HG03060 (cell line): ENCODE data around the gene PPP1R9B.

Experiments
- ATAC-seq: cut with Tn5 transposase; IDR thresholded peaks from one replicate; pipeline ENCODE4 v1.9.1; 2021; ENCODE audit warnings: low read depth, moderate number of reproducible peaks; ENCODE audit not compliant: unreplicated experiment

Gene PPP1R9B

DNA sequence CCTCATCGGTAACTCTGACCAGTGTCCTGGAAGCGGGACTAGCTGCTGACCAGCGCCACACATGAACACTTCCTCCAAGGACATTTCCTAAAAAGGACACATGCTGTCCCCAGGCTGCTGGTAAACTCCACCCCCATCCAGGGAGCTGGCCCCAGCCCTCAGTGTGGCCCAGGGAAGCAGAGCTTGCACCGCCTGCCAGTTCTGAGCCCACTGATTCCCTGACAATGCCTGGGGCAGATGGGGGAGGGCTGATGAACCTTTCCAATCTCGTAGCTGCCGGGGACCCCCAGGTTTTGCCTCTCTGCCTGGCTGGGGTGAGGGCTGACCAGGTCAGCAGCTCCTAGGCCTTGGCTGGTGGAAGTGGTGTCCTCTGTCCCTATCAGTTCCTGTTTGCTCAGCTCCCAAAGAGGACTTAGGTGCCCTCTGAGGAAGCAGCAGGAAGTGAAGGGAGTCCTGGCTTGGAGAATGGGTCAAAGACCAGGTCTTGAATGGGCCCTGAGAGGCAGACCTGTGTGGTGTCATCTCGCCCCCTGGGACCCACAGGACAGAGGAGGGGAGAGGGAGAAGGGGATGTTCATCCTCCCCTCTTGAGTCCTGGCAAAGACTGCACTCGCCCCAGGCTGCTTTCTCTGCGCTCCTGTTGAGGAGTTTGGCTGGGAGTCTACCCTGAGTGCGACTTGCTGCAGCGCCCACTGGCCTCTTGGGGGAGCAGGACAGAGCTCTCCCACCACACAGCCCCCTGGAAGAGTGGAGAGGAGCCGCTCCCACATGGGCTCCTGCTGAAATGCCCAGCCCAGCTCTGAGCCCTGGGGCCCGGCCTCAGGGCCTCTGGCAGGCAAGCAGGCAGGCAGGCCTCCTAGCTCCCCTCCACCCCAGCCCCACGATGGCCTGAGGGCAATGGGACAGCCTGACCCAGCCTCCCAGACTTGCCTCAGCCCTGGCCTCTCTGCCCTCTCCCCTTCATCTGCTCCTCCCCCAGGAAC, 38.5 kb downstream of the PPP1R9B start:
- no peak for ATAC-seq

DNA sequence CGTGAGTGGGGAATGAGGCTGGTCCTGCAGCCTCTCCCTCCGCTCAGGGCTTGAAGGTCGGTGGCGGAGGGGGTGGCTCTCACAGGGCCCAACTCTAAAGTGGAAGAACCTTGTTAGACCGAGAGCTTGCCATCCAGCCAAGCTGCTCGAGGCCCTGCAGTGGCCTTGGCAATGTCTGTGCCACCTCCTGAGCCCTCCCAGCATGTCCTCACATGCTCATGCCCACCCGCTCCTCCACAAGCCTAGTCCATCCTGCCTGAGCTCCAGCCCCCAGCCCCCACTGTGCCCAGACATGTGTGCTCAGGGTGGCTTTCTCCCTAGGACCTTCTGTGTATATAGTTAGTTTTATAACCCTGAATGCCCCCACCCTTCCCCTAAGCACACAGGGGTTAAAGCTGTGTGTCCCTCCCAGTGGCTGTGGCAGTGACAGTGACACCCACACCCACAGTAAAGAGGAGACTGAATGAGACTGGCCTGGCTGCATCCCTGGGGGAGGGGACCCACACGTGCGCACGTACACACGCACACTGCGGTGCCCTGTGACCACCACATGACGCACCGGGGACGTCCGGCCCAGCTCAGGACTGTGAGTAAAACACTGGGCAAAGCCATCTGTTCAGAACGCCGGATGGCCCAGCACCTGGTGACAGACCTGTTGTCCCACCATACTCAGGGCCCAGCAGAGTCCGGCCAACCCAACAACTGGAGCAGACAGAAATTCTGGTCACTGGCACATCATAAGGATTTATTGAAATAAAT, 39.7 kb downstream of the PPP1R9B start:
- ATAC-seq = no peak

DNA sequence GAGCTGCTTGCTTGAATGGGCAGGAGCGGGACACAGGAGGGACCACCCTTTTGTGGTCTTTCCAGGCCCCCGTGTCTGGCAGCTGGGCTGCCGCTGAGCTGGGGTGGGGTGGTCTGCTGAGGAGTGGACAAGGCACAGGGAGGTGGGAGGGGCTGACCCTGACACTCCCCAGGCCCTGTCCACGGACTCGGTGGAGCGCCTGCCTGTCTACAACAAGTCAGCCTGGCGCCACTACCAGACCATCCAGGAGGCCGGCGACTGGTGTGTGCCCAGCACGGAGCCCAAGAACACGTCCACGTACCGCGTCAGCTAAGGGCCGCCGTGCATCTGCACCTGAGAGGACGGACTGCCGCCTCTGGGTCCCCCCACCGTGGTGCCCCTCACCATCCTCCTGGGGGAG, 40.7 kb downstream of the PPP1R9B start:
- ATAC-seq = no peak

DNA sequence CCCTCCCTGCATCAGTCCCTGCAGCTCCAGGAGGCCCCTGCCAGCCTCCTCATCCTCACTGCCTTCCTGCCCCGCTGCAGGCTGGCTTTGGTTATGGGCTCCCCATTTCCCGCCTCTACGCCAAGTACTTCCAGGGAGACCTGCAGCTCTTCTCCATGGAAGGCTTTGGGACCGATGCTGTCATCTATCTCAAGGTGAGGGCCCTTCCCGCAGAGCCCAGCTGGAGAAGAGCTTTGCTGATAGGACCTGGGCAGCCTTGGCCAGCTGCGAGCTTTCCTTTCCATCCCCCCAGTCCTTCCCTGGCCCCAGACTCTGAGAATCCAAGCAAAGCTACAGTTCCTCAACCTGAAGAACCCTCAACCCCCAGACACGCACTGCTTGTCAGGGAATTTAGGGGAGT, 41.3 kb downstream of the PPP1R9B start:
- ATAC-seq = no peak

DNA sequence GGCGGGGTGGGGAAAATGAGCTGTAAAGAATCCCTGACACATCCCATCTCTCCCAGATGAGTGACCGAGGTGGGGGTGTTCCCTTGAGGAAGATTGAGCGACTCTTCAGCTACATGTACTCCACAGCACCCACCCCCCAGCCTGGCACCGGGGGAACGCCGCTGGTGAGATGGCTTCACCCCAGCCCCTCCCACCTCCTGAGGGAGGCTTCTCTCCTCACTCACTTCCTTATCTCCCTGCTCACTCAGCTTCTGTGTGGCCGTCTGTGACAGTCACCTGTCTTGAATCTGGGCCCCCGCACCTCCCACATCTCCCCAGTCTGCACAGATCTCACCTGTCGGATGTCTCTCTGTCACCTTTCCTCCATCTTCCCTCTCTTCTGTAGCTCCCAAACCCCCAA, 41.9 kb downstream of the PPP1R9B start:
- no peak for ATAC-seq

DNA sequence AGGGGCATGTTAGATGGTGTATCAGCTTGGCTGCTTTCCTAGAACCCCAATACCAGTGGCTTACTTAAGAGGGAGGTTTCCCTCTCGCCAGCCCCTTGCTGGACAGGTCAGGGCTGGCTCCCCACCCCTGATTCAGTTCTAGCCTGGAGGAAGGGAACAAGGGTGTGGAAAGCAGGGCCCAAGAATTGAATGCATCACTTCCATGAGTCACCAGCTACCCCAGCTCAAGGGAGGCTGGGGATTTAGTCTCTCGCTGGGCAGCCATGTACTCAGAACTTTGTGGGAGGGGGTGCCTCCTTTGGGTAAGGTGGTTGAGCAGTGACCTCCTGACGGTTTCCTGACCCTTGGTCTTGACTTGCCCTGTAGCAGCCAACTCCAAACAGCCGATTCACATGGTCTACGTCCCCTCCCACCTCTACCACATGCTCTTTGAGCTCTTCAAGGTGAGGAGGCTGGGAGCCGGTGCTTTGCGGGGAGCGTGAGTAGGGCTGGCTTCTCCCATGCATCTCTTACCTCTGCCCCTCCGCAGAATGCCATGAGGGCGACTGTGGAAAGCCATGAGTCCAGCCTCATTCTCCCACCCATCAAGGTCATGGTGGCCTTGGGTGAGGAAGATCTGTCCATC, 42.6 kb downstream of the PPP1R9B start:
- no peak for ATAC-seq

DNA sequence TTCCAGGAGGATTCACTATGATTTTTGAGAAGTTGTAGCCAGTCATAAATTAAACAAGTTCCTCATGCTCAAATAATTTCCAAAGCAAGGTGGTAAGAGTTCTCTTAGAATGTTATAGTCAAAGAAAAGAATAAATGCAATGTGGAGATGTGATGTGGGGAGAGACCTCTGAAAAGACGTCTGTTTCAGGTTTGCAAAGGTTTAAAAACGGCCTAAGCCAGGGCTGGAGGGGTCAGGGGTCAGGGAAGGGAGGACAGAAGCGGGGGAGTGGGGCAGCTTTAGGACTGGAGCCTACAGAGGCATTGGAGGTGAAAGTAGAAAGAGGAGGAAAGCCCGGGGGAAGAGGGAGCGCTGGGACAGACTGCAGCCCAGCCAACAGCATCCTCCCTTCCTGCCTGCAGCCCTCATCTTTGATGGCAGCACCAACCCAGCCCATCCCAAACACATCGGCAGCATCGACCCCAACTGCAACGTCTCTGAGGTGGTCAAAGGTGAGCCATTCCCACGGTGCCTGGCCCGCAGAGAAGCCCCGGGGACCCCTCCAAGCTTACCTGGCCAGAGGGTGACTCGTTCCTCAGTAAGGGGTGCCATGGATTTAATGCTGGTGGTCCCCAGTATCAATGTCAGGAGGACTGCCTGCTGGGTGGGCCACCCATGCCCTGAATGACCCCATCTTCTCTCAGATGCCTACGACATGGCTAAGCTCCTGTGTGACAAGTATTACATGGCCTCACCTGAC, 43.9 kb downstream of the PPP1R9B start:
- no peak for ATAC-seq

DNA sequence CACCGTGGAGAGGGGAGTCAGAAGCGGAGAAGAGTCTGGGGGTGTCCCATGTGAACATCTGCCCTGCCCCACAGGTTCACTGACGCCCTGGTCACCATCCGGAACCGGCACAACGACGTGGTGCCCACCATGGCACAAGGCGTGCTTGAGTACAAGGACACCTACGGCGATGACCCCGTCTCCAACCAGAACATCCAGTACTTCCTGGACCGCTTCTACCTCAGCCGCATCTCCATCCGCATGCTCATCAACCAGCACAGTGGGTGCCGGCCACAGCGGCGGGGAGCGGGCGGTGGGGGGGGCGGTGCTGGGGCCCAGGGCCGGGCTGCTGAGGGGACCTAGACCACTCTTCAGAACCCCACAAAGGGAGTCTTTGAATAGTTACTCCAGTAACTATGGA, 44.7 kb downstream of the PPP1R9B start:
- ATAC-seq = no peak

DNA sequence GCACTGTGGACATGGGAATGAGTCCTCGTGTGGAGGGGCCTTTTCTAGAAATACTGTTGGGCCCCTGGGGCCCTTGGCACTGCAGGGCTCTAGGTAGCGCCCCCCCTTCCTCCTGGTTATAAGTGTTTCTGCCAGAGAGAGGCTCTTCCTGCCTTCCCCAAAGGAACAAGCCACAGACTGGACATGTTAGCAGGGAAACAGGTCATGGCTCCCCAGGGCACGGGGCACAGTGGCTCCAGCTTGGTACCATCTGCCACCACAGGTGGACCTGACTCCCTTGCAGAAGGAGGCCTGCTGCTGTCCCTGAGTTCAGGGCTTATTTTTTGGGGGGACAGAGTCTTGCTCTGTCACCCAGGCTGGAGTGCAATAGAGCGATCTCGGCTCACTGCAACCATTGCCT, 46.5 kb downstream of the PPP1R9B start:
- ATAC-seq = no peak

DNA sequence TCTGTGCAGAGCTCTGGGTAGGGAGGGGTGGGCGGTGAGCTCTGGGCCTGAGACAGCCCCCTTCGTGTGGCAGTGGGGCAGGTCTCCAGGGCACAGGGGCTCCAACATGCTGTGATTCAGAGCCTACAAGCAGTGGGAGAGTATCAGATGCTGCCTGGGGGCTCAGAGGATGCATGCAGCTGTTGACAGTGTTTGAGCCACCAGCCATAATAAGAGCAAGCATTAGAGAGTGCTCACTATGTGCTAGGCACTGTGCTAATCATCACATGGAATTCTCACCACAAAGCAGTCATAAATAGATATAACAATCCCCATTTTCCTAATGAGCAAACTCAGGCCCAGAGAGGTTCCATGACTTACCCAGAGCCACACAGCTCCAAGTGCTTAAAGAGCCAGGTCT, 47.2 kb downstream of the PPP1R9B start:
- no peak for ATAC-seq

DNA sequence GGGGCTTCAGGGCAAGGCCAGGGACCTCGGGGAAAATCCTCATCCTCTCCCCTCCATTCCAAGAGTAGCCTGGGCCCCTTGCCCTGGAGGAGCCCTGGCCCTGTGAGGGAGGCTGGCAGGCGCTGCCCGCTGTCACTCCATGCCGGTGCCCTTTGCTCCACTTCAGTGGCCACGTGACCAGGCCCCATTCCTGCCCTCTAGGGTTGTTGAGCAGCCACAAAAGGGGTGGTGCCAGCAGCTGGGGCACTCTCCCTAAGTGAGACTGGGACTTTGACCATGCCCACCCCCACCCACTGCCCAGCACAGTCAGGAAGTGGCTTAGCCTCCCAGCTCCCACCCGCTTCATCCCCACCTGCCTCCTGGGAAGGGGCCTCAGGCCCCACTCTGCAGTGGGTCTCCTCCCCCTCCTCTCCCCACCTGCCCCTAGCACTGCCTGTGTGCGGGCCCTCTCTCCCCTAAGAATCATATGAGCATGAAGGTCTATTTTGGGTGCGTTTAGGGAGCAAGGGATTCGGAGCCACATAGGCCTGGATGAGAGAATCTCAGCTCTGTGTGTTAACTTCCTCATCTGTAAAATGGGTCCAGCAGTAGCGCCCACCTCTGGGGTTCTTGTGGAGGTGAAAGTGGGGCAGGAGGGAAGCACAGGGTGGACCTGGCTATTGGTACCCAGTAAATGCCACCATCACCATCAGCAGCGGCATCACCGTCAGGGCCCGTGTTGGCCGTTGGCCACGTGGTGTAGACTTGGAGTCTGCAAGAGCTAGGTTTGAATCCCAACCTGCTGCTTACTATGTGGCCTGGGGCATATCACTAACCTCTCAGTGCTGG, 48.1 kb downstream of the PPP1R9B start:
- no peak for ATAC-seq

DNA sequence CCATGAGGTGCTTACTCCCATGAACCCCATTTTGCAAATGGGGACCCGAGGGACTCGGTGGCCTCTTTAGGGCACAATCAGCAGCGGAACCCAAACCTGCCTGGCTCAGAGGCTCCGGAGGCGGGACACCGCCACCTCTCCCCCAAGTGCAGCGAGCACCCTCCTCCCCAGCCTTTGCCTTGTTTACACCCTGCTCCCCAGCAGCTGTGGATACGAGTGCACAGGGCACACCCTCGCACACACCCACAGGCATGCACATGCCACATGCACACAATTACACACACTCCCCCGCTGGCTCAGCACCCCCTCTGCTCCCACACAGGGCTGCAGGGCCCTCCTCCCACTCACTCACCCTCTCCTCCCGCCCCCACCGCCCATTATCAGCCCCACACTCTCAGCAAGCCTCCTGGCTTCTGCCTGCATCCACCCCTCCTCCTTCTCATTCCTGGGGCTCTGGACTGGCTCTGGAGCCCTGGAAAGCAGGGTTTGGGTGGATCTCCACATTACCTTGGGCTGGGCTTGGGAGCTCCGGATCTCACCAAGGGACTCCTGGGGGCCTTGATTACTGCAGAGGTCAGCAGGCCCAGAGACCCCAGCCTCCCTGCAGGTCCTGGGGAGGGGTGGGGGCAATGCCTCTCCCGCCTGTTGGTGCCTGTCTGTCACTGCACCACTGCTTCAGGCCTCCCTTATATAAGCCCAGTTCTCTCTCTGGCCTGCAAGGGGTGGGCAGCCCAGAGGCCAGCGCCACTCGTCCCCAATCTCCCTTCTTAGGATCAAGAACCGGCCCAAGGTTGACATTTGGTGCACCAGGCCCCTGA, 48.9 kb downstream of the PPP1R9B start:
- no peak for ATAC-seq

DNA sequence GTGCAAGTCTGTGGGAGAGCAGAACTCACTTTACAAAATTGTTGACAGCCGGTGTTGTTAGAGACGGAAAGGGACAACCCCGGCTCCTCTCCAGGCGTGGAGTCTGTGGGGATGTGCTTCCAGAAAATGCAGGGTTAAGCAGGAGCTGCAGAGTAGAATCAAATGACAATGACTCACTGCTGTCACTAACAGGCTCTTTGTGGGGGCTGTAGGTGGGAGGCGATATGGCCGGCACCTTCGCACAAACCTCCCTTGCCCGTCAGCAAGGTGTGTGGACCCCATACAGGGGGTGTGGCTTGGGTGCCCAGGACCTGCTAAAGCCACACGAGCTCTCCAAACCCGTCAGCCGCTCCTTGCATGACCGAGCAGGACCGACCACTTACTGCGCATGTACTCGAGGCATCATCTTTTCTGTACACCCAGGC, 49.5 kb downstream of the PPP1R9B start:
- no peak for ATAC-seq

DNA sequence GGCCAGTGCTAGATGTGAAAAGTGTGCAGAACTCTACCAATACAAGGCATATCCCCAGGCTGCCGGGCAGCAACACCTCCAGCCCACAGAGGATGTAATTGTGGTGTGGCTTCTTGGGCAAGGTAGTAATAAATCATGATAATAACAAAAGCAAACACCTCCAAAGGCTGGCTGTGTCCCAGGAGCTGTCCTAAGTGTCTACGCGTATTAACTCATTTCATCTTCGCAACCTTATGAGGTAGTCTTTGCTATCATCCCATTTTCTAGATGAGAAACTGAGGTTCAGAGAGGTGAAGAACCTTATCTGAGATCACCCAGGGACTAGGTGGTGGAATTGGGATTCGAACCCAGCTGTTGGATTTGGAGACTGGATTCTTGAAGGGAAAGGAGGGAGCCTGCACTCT, 50.0 kb downstream of the PPP1R9B start:
- ATAC-seq = no peak

DNA sequence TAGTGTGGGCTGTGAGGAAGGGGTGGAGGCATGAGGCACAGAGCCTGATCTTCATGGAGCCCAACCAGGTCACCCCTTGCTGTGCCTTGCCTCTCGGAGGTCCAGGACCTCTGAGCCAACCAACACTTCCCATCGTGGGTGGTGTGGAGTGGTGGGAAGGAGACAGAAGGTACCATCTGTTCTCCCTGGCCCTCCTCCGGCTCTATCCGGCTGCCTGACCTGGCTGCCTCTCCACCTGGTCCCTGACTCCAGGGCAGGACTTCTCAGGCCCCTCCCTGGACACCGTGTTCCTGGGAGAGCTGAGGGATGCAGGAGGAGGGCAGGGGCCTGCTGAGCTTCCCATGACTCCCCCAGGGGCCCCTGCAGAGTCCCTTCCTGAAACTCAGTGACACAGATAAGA, 51.5 kb downstream of the PPP1R9B start:
- no peak for ATAC-seq

DNA sequence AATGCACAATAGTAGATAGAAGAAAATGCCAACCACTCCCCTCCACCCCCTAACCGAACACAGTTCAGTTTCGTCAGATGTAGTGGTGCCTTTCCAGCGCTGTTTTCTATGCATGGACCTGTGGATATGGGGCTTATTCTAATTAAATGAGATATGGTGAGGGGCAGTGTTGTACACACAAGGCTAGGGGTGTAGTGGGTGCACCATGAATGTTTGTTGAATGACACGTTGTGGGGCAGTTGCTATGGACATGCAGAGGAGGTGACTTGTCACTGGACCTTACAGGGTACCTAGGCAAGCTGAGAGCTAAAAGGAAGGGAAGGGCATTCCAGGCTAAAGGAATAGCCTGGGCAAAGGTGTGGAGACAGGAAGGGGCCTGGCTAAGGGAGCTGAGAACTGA, 51.9 kb downstream of the PPP1R9B start:
- ATAC-seq = no peak

DNA sequence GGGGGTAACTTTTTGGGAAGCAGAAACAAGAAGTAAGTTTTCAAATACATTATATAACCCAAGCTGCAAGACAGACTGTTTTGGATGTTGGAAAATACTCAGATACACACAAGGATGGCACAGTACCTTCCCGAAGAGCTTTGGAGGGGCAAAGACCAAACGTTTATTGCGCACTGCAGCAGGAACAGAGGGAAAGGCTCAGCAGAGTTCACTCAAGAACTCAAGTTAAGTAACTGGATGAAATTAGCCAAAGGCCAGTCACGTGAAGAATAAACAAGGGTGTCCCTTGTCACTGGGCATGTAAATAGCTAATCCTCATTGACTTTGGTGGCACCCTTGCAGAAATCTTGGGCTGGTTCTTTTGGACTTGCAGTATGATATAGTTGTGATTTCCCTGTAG, 52.6 kb downstream of the PPP1R9B start:
- ATAC-seq = no peak

DNA sequence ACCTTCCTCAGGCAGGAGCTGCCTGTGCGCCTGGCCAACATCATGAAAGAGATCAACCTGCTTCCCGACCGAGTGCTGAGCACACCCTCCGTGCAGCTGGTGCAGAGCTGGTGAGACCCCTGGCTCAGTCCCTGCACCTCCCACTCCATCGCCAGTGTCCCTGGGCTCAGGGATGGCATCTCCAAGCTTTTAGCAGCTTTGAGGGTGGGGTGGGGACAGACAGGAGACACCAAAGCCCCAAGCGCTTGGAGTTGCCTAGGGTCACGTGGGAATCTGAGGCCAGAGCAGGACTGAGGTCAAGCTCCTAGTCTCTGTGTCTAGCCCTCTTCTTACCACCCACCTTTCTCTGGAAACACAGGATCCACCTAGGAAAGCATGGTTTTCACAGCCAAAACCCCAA, 53.0 kb downstream of the PPP1R9B start:
- no peak for ATAC-seq

DNA sequence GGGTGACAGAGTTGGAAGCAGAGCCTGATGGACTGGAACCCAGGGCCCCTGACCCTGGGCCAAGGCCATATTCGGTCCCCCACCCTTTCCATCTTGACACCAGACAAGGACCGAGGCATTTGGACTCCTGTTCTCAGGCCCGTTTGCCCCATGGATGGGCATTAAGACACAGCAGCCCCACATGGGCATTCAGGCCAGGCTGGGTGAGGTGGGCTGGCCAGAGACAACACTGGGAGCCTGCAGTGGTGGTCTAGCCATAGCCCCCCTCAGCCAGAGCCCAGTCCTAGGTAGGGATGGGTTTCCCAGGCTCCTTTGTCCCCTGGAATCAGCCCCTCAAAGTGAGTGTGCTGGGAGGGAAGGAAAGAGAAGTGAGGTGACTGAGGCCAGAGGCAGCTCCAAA, 53.7 kb downstream of the PPP1R9B start:
- ATAC-seq = no peak
